Keratinocyte (primary cell): ENCODE results near the gene RPL38. TPM values are rescaled to one million over a fixed set of nuclear protein-coding genes. Genes with fewer than 3 reads are reported as not detected.

Experiments
- DNase-seq: peaks from one replicate; pipeline ENCODE4 v3.0.0-alpha.2; 2011; ENCODE audit warnings: low read depth, missing footprints, low spot score
- FAIRE-seq: peaks from 2 replicates; lab custom pipeline; 2011; peaks lifted over from hg19 to GRCh38; lab: Jason Lieb, UNC
- H2AFZ ChIP-seq: 2 replicates; pipeline ENCODE4 v1.6.0; 2012; ENCODE audit warnings: low read length, control low read depth, inconsistent platforms; ENCODE audit not compliant: control insufficient read depth
- H3K27ac ChIP-seq: 2 replicates; pipeline ENCODE4 v1.5.1; 2011; ENCODE audit warnings: low read length; ENCODE audit not compliant: control insufficient read depth, insufficient read depth
- H3K27me3 ChIP-seq: 3 replicates; pipeline ENCODE4 v1.6.0; 2011; ENCODE audit warnings: low read length; ENCODE audit not compliant: control insufficient read depth, insufficient read depth; ENCODE audit errors: extremely low read depth
- H3K36me3 ChIP-seq, 2 experiments: 2 replicates in 1 of 2; 3 replicates in 1 of 2; pipeline ENCODE4 v1.5.1; 2011; ENCODE audit warnings: low read length in 2 of 2, mild to moderate bottlenecking in 1 of 2; ENCODE audit not compliant: control insufficient read depth in 2 of 2, insufficient read depth in 2 of 2; ENCODE audit errors: extremely low read depth in 1 of 2
- H3K4me1 ChIP-seq: 3 replicates; pipeline ENCODE4 v1.5.1; 2011; ENCODE audit warnings: low read length; ENCODE audit not compliant: control insufficient read depth, insufficient read depth; ENCODE audit errors: extremely low read depth
- H3K4me2 ChIP-seq: 3 replicates; pipeline ENCODE4 v1.6.0; 2011; ENCODE audit warnings: low read depth, low read length; ENCODE audit not compliant: control insufficient read depth, insufficient read depth; ENCODE audit errors: extremely low read depth
- H3K4me3 ChIP-seq, 3 experiments: fragments of 200-600 bp in 1 of 3; sonication (generic) in 1 of 3; 2 replicates in 2 of 3; 3 replicates in 1 of 3; pipeline ENCODE4 v1.5.1; 2011 to 2016; ENCODE audit warnings: low read length in 3 of 3, mild to moderate bottlenecking in 3 of 3, control low read depth in 2 of 3, inconsistent platforms in 1 of 3, low read depth in 1 of 3, mixed read lengths in 1 of 3, mixed run types in 1 of 3, moderate library complexity in 1 of 3; ENCODE audit not compliant: control insufficient read depth in 2 of 3, insufficient read depth in 2 of 3; ENCODE audit errors: extremely low read depth in 1 of 3
- H3K79me2 ChIP-seq: 2 replicates; pipeline ENCODE4 v1.6.0; 2012; ENCODE audit warnings: low read length; ENCODE audit not compliant: control insufficient read depth, insufficient read depth
- H3K9ac ChIP-seq: 3 replicates; pipeline ENCODE4 v1.6.0; 2011; ENCODE audit warnings: low read length; ENCODE audit not compliant: control insufficient read depth, insufficient read depth; ENCODE audit errors: extremely low read depth
- H3K9me1 ChIP-seq: 3 replicates; pipeline ENCODE4 v1.6.0; 2011; ENCODE audit warnings: low read length; ENCODE audit not compliant: control insufficient read depth, insufficient read depth; ENCODE audit errors: extremely low read depth
- H3K9me3 ChIP-seq: 2 replicates; pipeline ENCODE4 v1.5.1; 2012; ENCODE audit warnings: low read depth, low read length; ENCODE audit not compliant: control insufficient read depth
- H4K20me1 ChIP-seq: 3 replicates; pipeline ENCODE4 v1.6.0; 2011; ENCODE audit warnings: low read length; ENCODE audit not compliant: control insufficient read depth, insufficient read depth; ENCODE audit errors: extremely low read depth
- EZH2 ChIP-seq: IDR thresholded peaks from one replicate; pipeline ENCODE4 v1.6.1; 2012; ENCODE audit warnings: inconsistent platforms, mild to moderate bottlenecking, low read length, moderate library complexity
- dilution Hi-C: fragments of 300-500 bp; cut with MboI; formaldehyde crosslinking; loops from one replicate; pipeline ENCODE4 v1.7.0; 2020; ENCODE audit warnings: low sequenced_read_pairs; ENCODE audit not compliant: extremely low pct_ligation_motif_present
- polyA minus RNA-seq, 3 experiments: library from RNA; depleted of rRNA, polyadenylated mRNA; stranded (reverse); fragments of >200 nt; gene quantifications; 1 replicate in 1 of 3; 2 replicates in 1 of 3; 3 replicates in 1 of 3; pipeline ENCODE4 v1.2.3, GENCODE V29; 2011
- polyA plus RNA-seq, 5 experiments: library from polyadenylated mRNA; depleted of rRNA in 3 of 5; stranded (reverse) in 3 of 5; stranded (forward) in 1 of 5; unstranded in 1 of 5; fragments of >200 nt; gene quantifications; 1 replicate in 1 of 5; 2 replicates in 3 of 5; 3 replicates in 1 of 5; pipeline versions ENCODE4 v1.2.1 to v1.2.3, GENCODE V29; 2011 to 2012; ENCODE audit warnings: missing spikeins in 2 of 5, low read depth in 1 of 5, low replicate concordance in 1 of 5
- TF ChIP-seq, protein P1 (sequence below), 3 experiments: IDR thresholded peaks in 1 of 3; conservative IDR thresholded peaks in 1 of 3; optimal IDR thresholded peaks in 1 of 3; 2 replicates in 2 of 3; 3 replicates in 1 of 3; pipeline versions ENCODE3 to v1.5.1; 2011; ENCODE audit warnings: low read length in 3 of 3, mild to moderate bottlenecking in 3 of 3, moderate library complexity in 2 of 3, control low read depth in 1 of 3, inconsistent platforms in 1 of 3; ENCODE audit not compliant: insufficient read depth in 2 of 3; ENCODE audit errors: extremely low read depth in 1 of 3

Gene RPL38
- polyA plus RNA-seq = 1,325 to 1,779 TPM (median 1,757 TPM) in 3 replicates
- 1,281 TPM for polyA plus RNA-seq (2011; ENCODE audit: low read depth)
- polyA plus RNA-seq (2011; cell fraction: cytosol; rRNA removed) = 2,311 and 2,376 TPM in 2 replicates
- polyA plus RNA-seq (2011; cell fraction: nucleus; rRNA removed) = 433 and 579 TPM in 2 replicates
- polyA plus RNA-seq (2012; ENCODE audit: low replicate concordance) = 4,284 and 4,511 TPM in 2 replicates
- 114 to 1,718 TPM (median 1,157 TPM) in 3 replicates for polyA minus RNA-seq
- polyA minus RNA-seq (2011; cell fraction: cytosol; rRNA and poly(A)+ RNA removed) = 1,055 TPM
- polyA minus RNA-seq (2011; cell fraction: nucleus; rRNA and poly(A)+ RNA removed) = 168 and 186 TPM in 2 replicates

DNA sequence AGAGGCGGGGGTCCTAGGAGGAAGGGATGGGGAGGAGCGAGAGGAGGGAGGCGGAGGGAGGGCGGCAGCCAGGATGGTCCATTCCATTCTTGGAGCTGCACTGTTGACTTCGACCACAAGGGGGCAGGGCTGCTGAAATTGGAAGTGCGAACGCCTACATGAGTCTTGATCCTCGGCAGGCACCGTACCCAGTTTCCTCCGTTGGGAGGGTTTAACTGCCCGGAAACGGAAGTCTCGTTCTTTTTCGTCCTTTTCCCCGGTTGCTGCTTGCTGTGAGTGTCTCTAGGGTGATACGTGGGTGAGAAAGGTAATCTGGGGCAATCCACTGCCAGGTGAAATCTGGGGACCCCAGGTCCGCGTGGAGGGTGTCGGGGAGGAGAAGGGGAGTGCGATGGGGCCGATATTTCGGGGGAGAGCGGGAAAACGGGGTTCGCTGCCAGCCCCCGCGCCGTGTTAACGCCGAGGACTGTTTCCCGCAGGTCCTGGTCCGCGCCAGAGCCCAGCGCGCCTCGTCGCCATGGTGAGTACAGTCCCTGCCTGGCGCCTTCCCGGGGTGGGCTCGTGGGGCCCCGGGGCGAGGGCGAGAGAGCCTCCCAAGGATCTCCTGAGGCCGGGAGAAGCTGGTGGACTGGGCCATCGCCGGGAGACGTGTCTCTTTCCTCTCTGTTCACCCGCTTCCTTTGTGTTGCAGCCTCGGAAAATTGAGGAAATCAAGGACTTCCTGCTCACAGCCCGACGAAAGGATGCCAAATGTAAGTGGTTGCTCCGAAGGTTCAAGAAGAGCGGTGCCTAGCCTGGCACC, at the start of gene RPL38:
Gene RPL38, plus strand, starts transcription at position 240 of the 802 bp plus-strand sequence. Its CDS starts 278 bp downstream, at position 518.
- Histone ChIP-seq H3K9ac (peak within 1 kb of the TSS; percentile 99), H3K27ac (peak within 1 kb of the TSS; percentile 92), H3K27me3 (peaks cover 23% of the 10 kb centered on the region), H4K20me1 (peaks cover 30% of the 10 kb centered on the region), H3K9me1 (peaks cover 6% of the 10 kb centered on the region), H3K79me2 (peaks cover 48% of the 10 kb centered on the region), H3K4me2 (peak within 1 kb of the TSS; percentile 94), H3K4me3 (peak within 1 kb of the TSS; percentile 95 to 98 (median 96)), H2AFZ (peak within 1 kb of the TSS; percentile 56), H3K9me3 (no peaks in the 10 kb centered on the region), H3K36me3 (peaks cover 15 to 39% of the 10 kb centered on the region in 2 experiments), H3K4me1 (peaks cover 51% of the 10 kb centered on the region)
- TF ChIP-seq, protein P1, sequence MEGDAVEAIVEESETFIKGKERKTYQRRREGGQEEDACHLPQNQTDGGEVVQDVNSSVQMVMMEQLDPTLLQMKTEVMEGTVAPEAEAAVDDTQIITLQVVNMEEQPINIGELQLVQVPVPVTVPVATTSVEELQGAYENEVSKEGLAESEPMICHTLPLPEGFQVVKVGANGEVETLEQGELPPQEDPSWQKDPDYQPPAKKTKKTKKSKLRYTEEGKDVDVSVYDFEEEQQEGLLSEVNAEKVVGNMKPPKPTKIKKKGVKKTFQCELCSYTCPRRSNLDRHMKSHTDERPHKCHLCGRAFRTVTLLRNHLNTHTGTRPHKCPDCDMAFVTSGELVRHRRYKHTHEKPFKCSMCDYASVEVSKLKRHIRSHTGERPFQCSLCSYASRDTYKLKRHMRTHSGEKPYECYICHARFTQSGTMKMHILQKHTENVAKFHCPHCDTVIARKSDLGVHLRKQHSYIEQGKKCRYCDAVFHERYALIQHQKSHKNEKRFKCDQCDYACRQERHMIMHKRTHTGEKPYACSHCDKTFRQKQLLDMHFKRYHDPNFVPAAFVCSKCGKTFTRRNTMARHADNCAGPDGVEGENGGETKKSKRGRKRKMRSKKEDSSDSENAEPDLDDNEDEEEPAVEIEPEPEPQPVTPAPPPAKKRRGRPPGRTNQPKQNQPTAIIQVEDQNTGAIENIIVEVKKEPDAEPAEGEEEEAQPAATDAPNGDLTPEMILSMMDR (optimal IDR thresholded peaks at IDR 0.05 in 1 of 3, IDR thresholded peaks at IDR 0.05 in 1 of 3, conservative IDR thresholded peaks at IDR 0.05 in 1 of 3; ENCODE audit: extremely low read depth in 1 of 3, insufficient read depth in 2 of 3, low read length in 3 of 3) = peak; percentile 94 to 99 (median 98)
- no peak for TF ChIP-seq EZH2
- dilution Hi-C loops = no loop called here
- FAIRE-seq = peak; percentile 97
- DNase-seq = peak; percentile 93

DNA sequence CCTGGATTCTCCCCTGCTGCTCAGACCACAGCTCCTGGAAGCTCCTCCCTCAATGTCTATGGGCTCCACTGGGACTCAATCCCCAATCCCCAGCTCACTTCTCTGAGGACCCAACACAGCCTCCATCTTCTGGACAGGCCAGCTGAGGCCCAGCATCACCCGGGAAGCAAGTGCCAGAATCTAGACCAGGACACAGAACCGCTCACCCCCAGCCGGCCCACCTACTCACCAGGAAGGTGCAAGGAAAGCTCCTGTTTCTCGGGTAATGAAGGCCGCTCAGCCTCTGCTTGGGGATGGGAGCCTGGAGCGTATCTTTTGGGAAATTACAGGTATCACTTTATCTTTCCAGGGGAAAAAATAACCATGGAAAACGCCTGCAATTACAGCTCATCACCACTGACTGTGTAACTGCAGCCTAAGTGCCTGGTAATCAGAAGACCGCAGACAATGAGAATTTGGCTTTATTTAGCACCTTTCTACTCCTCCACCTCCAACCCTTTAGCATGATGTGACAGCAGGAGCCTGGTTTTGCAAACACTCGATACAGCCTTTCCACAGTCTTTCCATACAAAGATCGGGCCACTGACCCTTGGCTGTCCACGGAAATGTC, 49.6 kb upstream of the RPL38 start:
- H3K36me3 ChIP-seq = no peaks in the 10 kb centered on the region
- DNase-seq (no peak), FAIRE-seq (no peak)
- H3K9ac ChIP-seq = no peak overlapping the region
- no peaks in the 10 kb centered on the region for H3K9me1 ChIP-seq
- H4K20me1 ChIP-seq = no peaks in the 10 kb centered on the region
- no peak overlapping the region for H3K27ac ChIP-seq
- H3K27me3 ChIP-seq = peaks cover under 1% of the 10 kb centered on the region
- H3K79me2 ChIP-seq = no peaks in the 10 kb centered on the region
- H3K4me2 ChIP-seq = no peak overlapping the region
- no peak overlapping the region for H3K4me3 ChIP-seq
- no peaks in the 10 kb centered on the region for H3K9me3 ChIP-seq
- dilution Hi-C loops = no loop called here
- no peaks in the 10 kb centered on the region for H3K4me1 ChIP-seq
- H2AFZ ChIP-seq = no peak overlapping the region
- no peak for TF ChIP-seq EZH2
- TF ChIP-seq, protein P1 (optimal IDR thresholded peaks at IDR 0.05 in 1 of 3, IDR thresholded peaks at IDR 0.05 in 1 of 3, conservative IDR thresholded peaks at IDR 0.05 in 1 of 3; ENCODE audit: extremely low read depth in 1 of 3, insufficient read depth in 2 of 3, low read length in 3 of 3) = no peak
